ENCODE measurements around the gene ZBTB33.

The ZBTB33 gene

GRCh38 chrX:120271218-120271617 lies 20.6 kb downstream of the ZBTB33 start:
- H2AFZ ChIP-seq = no peak overlapping the region
- TF ChIP-seq CTCF (IDR thresholded peaks at IDR 0.05) = no peak

GRCh38 chrX:120274145-120274544 lies 23.5 kb downstream of the ZBTB33 start:
- no peak overlapping the region for H3K27ac ChIP-seq
- no peak overlapping the region for H3K4me2 ChIP-seq (ENCODE audit: low read length)
- H3K27me3 ChIP-seq (ENCODE audit: control insufficient read depth, insufficient read depth, low read length) = no peaks in the 10 kb centered on the region
- no peak overlapping the region for H3K4me3 ChIP-seq (ENCODE audit: low read depth, low read length)
- no peak overlapping the region for H2AFZ ChIP-seq
- no peak overlapping the region for H3K9ac ChIP-seq
- no peaks in the 10 kb centered on the region for H3K4me1 ChIP-seq
- TF ChIP-seq CTCF (IDR thresholded peaks at IDR 0.05) = no peak
- H3K9me3 ChIP-seq (ENCODE audit: control insufficient read depth, low read length) = no peaks in the 10 kb centered on the region
- H3K79me2 ChIP-seq = no peaks in the 10 kb centered on the region
- H3K36me3 ChIP-seq (ENCODE audit: control insufficient read depth, insufficient read depth, low read length) = no peaks in the 10 kb centered on the region

More at GRCh38 chrX:120271218-120271617, 20.6 kb downstream of the ZBTB33 start:
- H3K27ac ChIP-seq = no peak overlapping the region
- no peaks in the 10 kb centered on the region for H3K79me2 ChIP-seq
- H3K4me1 ChIP-seq = no peaks in the 10 kb centered on the region
- no peak overlapping the region for H3K4me2 ChIP-seq (ENCODE audit: low read length)
- no peaks in the 10 kb centered on the region for H3K9me3 ChIP-seq (ENCODE audit: control insufficient read depth, low read length)
- H3K27me3 ChIP-seq (ENCODE audit: control insufficient read depth, insufficient read depth, low read length) = no peaks in the 10 kb centered on the region
- no peak overlapping the region for H3K4me3 ChIP-seq (ENCODE audit: low read depth, low read length)
- no peaks in the 10 kb centered on the region for H3K36me3 ChIP-seq (ENCODE audit: control insufficient read depth, insufficient read depth, low read length)
- no peak overlapping the region for H3K9ac ChIP-seq

DNA sequence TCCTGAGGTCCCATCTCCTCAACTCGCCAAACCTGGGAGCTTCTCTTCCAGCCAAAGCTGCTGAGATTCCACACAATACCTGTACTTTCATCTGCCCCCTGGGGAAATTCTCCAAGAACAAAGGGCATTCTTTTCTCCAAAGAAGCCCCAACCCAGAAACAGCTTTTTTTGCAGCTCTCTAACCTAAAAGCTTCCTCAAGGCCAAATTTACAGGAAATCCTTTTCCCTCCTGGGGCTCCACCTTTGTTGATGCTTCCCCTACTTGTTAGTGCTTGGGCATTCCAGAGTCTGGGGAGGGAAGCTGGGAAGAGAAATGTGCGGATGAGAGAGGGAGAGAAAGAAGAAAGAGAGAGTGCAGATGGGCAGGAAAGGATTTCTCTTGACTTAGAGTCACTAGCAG lies 24.3 kb downstream of the ZBTB33 start:
- Histone ChIP-seq H3K27me3 (ENCODE audit: control insufficient read depth, insufficient read depth, low read length) (no peaks in the 10 kb centered on the region), H3K4me3 (ENCODE audit: low read depth, low read length) (no peak overlapping the region), H3K27ac (no peak overlapping the region), H2AFZ (no peak overlapping the region), H3K79me2 (no peaks in the 10 kb centered on the region), H3K4me1 (no peaks in the 10 kb centered on the region), H3K9ac (no peak overlapping the region), H3K9me3 (ENCODE audit: control insufficient read depth, low read length) (no peaks in the 10 kb centered on the region), H3K4me2 (ENCODE audit: low read length) (no peak overlapping the region), H3K36me3 (ENCODE audit: control insufficient read depth, insufficient read depth, low read length) (no peaks in the 10 kb centered on the region)
- TF ChIP-seq CTCF (IDR thresholded peaks at IDR 0.05) = no peak

DNA sequence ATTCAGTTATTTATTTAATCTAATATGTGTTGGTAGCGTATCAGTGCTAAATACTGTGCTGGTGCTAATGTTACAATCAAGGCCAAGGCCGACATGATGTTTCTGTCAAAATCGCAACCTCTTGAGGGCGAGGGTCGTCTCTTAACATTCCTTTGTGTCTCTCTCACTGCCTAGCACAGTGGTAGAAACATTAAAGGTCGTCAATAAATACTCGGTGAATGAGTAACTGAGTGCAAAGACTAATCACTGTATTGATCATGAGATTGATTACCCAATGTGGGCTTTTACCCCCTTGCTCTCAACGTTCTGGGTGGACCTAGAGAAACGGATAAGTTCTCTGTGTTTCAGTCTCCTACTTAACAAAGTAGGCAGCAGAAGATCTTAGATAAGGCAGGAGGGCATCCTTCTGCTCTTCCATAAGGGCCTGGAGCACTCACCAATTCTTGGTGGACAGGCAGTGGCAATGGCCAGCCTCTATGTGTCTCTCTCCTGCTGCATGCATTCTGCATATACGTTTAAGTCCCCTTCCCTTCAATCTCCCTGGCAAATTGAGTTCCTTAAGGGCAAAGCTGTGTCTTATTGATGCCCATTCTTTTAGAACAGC lies 30.5 kb downstream of the ZBTB33 start:
- TF ChIP-seq CTCF (IDR thresholded peaks at IDR 0.05) = no peak

GRCh38 chrX:120281761-120282160 lies 31.1 kb downstream of the ZBTB33 start:
- Histone ChIP-seq H3K27me3 (ENCODE audit: control insufficient read depth, insufficient read depth, low read length) (no peaks in the 10 kb centered on the region), H3K4me3 (ENCODE audit: low read depth, low read length) (no peak overlapping the region), H2AFZ (no peak overlapping the region), H3K36me3 (ENCODE audit: control insufficient read depth, insufficient read depth, low read length) (no peaks in the 10 kb centered on the region), H3K4me1 (no peaks in the 10 kb centered on the region), H3K9ac (no peak overlapping the region), H3K4me2 (ENCODE audit: low read length) (no peak overlapping the region), H3K9me3 (ENCODE audit: control insufficient read depth, low read length) (no peaks in the 10 kb centered on the region), H3K79me2 (no peaks in the 10 kb centered on the region), H3K27ac (no peak overlapping the region)
- TF ChIP-seq CTCF (IDR thresholded peaks at IDR 0.05) = no peak

More for the DNA sequence above, 30.5 kb downstream of the ZBTB33 start:
- H3K4me3 ChIP-seq (ENCODE audit: low read depth, low read length) = no peak overlapping the region
- no peaks in the 10 kb centered on the region for H3K9me3 ChIP-seq (ENCODE audit: control insufficient read depth, low read length)
- no peaks in the 10 kb centered on the region for H3K27me3 ChIP-seq (ENCODE audit: control insufficient read depth, insufficient read depth, low read length)
- no peaks in the 10 kb centered on the region for H3K4me1 ChIP-seq
- no peaks in the 10 kb centered on the region for H3K36me3 ChIP-seq (ENCODE audit: control insufficient read depth, insufficient read depth, low read length)
- no peaks in the 10 kb centered on the region for H3K79me2 ChIP-seq
- no peak overlapping the region for H3K9ac ChIP-seq
- H3K27ac ChIP-seq = no peak overlapping the region
- no peak overlapping the region for H2AFZ ChIP-seq
- no peak overlapping the region for H3K4me2 ChIP-seq (ENCODE audit: low read length)
